WTC11 (cell line): Measurements from ENCODE around the gene PFN2. TPM values are rescaled to one million over a fixed set of nuclear protein-coding genes. Genes with fewer than 3 reads are reported as not detected.

Experiments used
- ATAC-seq: fragments of 200-7000 bp; cut with Tn5 transposase; 2 replicates; pipeline ENCODE4 v1.10.0; 2021; ENCODE audit warnings: mild to moderate bottlenecking, moderate library complexity
- CTCF ChIA-PET: fragments of 300-600 bp; sonication (Branson Sonifier 250); formaldehyde crosslinking; loops from one replicate; lab custom pipeline; 2021; ENCODE audit warnings: antibody characterized with exemption; lab: Charles Lee
- POLR2A ChIA-PET: fragments of 350-600 bp; sonication (Branson Sonifier 250); formaldehyde crosslinking; loops from one replicate; lab custom pipeline; 2021; ENCODE audit warnings: antibody characterized with exemption; lab: Charles Lee
- DNase-seq: peaks from one replicate; pipeline ENCODE4 v3.0.0; 2021; ENCODE audit warnings: low spot score
- H3K27ac Mint-ChIP-seq: 2 replicates; pipeline ENCODE4 v1.8.0; 2021; ENCODE audit warnings: mixed read lengths
- H3K27me3 Mint-ChIP-seq: 2 replicates; pipeline ENCODE4 v1.8.0; 2021; ENCODE audit warnings: low read depth, mild to moderate bottlenecking, moderate library complexity, mixed read lengths
- H3K36me3 Mint-ChIP-seq: 2 replicates; pipeline ENCODE4 v1.8.0; 2021; ENCODE audit warnings: mixed read lengths
- H3K4me1 Mint-ChIP-seq: 2 replicates; pipeline ENCODE4 v1.8.0; 2022; ENCODE audit warnings: mixed read lengths
- H3K4me3 Mint-ChIP-seq: 2 replicates; pipeline ENCODE4 v1.8.0; 2021; ENCODE audit warnings: mild to moderate bottlenecking, moderate library complexity, mixed read lengths
- H3K9me3 Mint-ChIP-seq: 2 replicates; pipeline ENCODE4 v1.8.0; 2021; ENCODE audit warnings: mixed read lengths
- ATF1 ChIP-seq: sonication (generic); formaldehyde crosslinking; IDR thresholded peaks from 2 replicates; pipeline ENCODE4 v1.8.1; 2023; ENCODE audit warnings: mild to moderate bottlenecking, moderate library complexity, missing genetic modification reagents
- CBFB ChIP-seq: sonication (generic); formaldehyde crosslinking; IDR thresholded peaks from 2 replicates; pipeline ENCODE4 v1.8.1; 2022; ENCODE audit warnings: mild to moderate bottlenecking, low read depth, missing genetic modification reagents
- CREB1 ChIP-seq: sonication (generic); formaldehyde crosslinking; IDR thresholded peaks from 2 replicates; pipeline ENCODE4 v1.8.0; 2023; ENCODE audit warnings: mild to moderate bottlenecking, missing genetic modification reagents
- ELF4 ChIP-seq: sonication (generic); formaldehyde crosslinking; IDR thresholded peaks from 2 replicates; pipeline ENCODE4 v1.8.1; 2022; ENCODE audit warnings: low read depth, mild to moderate bottlenecking, moderate library complexity, missing genetic modification reagents
- EMX1 ChIP-seq: fragments of 250-450 bp; sonication (Bioruptor Pico); IDR thresholded peaks from 2 replicates; pipeline ENCODE4 v1.8.0; 2021; ENCODE audit warnings: mild to moderate bottlenecking
- ERG ChIP-seq: fragments of 250-450 bp; sonication (Bioruptor Pico); IDR thresholded peaks from 2 replicates; pipeline ENCODE4 v1.8.0; 2021; ENCODE audit warnings: mild to moderate bottlenecking
- GABPB1 ChIP-seq: sonication (generic); formaldehyde crosslinking; IDR thresholded peaks from 2 replicates; pipeline ENCODE4 v1.8.1; 2023; ENCODE audit warnings: mild to moderate bottlenecking, missing genetic modification reagents
- HMGXB4 ChIP-seq: sonication (generic); formaldehyde crosslinking; IDR thresholded peaks from 2 replicates; pipeline ENCODE4 v1.8.1; 2023; ENCODE audit warnings: mild to moderate bottlenecking, moderate library complexity, missing genetic modification reagents
- IRF2 ChIP-seq: sonication (generic); formaldehyde crosslinking; IDR thresholded peaks from 2 replicates; pipeline ENCODE4 v1.8.0; 2022; ENCODE audit warnings: low read depth, missing genetic modification reagents, borderline replicate concordance
- JAZF1 ChIP-seq: fragments of 250-450 bp; sonication (Bioruptor Pico); IDR thresholded peaks from 2 replicates; pipeline ENCODE4 v1.9.0; 2021; ENCODE audit warnings: moderate library complexity, mild to moderate bottlenecking, inconsistent platforms
- NR2C2 ChIP-seq: sonication (generic); formaldehyde crosslinking; IDR thresholded peaks from 2 replicates; pipeline ENCODE4 v1.8.0; 2022; ENCODE audit warnings: mild to moderate bottlenecking, missing genetic modification reagents
- RORB ChIP-seq: fragments of 250-450 bp; sonication (Bioruptor Pico); IDR thresholded peaks from 2 replicates; pipeline ENCODE4 v1.9.0; 2021; ENCODE audit warnings: mild to moderate bottlenecking
- SOX15 ChIP-seq: fragments of 250-450 bp; sonication (Bioruptor Pico); IDR thresholded peaks from 2 replicates; pipeline ENCODE4 v1.9.0; 2021; ENCODE audit warnings: mild to moderate bottlenecking
- TCF7 ChIP-seq: sonication (generic); formaldehyde crosslinking; IDR thresholded peaks from 2 replicates; pipeline ENCODE4 v1.8.0; 2022; ENCODE audit warnings: mild to moderate bottlenecking, low read depth, missing genetic modification reagents, moderate library complexity
- TEAD1 ChIP-seq: sonication (generic); formaldehyde crosslinking; IDR thresholded peaks from 2 replicates; pipeline ENCODE4 v1.8.0; 2022; ENCODE audit warnings: mild to moderate bottlenecking, missing genetic modification reagents
- ZNF138 ChIP-seq: sonication (generic); formaldehyde crosslinking; conservative IDR thresholded peaks from 2 replicates; pipeline ENCODE4 v1.8.1; 2022; ENCODE audit warnings: mild to moderate bottlenecking, moderate library complexity, missing genetic modification reagents
- ZNF263 ChIP-seq: sonication (generic); formaldehyde crosslinking; IDR thresholded peaks from 2 replicates; pipeline ENCODE4 v1.8.1; 2022; ENCODE audit warnings: low read depth, mild to moderate bottlenecking, moderate library complexity, missing genetic modification reagents
- total RNA-seq: library from RNA; stranded (reverse); gene quantifications from 3 replicates; pipeline ENCODE4 v1.2.3, GENCODE V29; 2021
- TF ChIP-seq, protein P1 (sequence below): sonication (generic); formaldehyde crosslinking; IDR thresholded peaks from 2 replicates; pipeline ENCODE4 v1.8.1; 2023; ENCODE audit warnings: mild to moderate bottlenecking, missing genetic modification reagents
- TF ChIP-seq, protein P2 (sequence below): sonication (generic); formaldehyde crosslinking; IDR thresholded peaks from 2 replicates; pipeline ENCODE4 v1.8.1; 2022; ENCODE audit warnings: low read depth, mild to moderate bottlenecking, moderate library complexity, missing genetic modification reagents, borderline replicate concordance
- TF ChIP-seq, protein P3 (sequence below): fragments of 250-450 bp; sonication (Bioruptor Pico); conservative IDR thresholded peaks from 2 replicates; pipeline ENCODE4 v1.9.0; 2021; ENCODE audit warnings: mild to moderate bottlenecking

PFN2 gene
- total RNA-seq, 1 experiment from 2014 or later = 158 TPM

- TF ChIP-seq, protein P1, sequence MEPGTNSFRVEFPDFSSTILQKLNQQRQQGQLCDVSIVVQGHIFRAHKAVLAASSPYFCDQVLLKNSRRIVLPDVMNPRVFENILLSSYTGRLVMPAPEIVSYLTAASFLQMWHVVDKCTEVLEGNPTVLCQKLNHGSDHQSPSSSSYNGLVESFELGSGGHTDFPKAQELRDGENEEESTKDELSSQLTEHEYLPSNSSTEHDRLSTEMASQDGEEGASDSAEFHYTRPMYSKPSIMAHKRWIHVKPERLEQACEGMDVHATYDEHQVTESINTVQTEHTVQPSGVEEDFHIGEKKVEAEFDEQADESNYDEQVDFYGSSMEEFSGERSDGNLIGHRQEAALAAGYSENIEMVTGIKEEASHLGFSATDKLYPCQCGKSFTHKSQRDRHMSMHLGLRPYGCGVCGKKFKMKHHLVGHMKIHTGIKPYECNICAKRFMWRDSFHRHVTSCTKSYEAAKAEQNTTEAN (CRISPR knock-in tag) = no peak
- no peak for TF ChIP-seq NR2C2
These were observed 15.9 kb downstream of the PFN2 start (continued) for GRCh38 chr3:149954812-149955211.

GRCh38 chr3:149949181-149949580 lies 21.5 kb downstream of the PFN2 start:
- Mint-ChIP-seq H3K9me3 (peaks cover 33% of the 10 kb centered on the region), H3K27ac (no peak overlapping the region), H3K4me3 (no peak overlapping the region), H3K4me1 (peaks cover 9% of the 10 kb centered on the region), H3K36me3 (peaks cover 60% of the 10 kb centered on the region), H3K27me3 (no peaks in the 10 kb centered on the region)
- ATAC-seq (no peak), DNase-seq (no peak)
- POLR2A ChIA-PET = no interaction called here
- TF ChIP-seq ZNF138 (CRISPR knock-in tag) (no peak), ATF1 (CRISPR knock-in tag) (no peak), TEAD1 (no peak), GABPB1 (CRISPR knock-in tag) (no peak), ZNF263 (CRISPR knock-in tag) (no peak), EMX1 (CRISPR knock-in tag) (no peak), ERG (CRISPR knock-in tag) (no peak), CREB1 (CRISPR knock-in tag) (no peak), SOX15 (CRISPR knock-in tag) (no peak), CBFB (no peak), ELF4 (no peak), TCF7 (CRISPR knock-in tag) (no peak), HMGXB4 (no peak), RORB (CRISPR knock-in tag) (no peak), IRF2 (no peak), JAZF1 (CRISPR knock-in tag) (no peak)
- TF ChIP-seq, protein P2, sequence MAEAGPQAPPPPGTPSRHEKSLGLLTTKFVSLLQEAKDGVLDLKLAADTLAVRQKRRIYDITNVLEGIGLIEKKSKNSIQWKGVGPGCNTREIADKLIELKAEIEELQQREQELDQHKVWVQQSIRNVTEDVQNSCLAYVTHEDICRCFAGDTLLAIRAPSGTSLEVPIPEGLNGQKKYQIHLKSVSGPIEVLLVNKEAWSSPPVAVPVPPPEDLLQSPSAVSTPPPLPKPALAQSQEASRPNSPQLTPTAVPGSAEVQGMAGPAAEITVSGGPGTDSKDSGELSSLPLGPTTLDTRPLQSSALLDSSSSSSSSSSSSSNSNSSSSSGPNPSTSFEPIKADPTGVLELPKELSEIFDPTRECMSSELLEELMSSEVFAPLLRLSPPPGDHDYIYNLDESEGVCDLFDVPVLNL (CRISPR knock-in tag) = no peak
- TF ChIP-seq, protein P3, sequence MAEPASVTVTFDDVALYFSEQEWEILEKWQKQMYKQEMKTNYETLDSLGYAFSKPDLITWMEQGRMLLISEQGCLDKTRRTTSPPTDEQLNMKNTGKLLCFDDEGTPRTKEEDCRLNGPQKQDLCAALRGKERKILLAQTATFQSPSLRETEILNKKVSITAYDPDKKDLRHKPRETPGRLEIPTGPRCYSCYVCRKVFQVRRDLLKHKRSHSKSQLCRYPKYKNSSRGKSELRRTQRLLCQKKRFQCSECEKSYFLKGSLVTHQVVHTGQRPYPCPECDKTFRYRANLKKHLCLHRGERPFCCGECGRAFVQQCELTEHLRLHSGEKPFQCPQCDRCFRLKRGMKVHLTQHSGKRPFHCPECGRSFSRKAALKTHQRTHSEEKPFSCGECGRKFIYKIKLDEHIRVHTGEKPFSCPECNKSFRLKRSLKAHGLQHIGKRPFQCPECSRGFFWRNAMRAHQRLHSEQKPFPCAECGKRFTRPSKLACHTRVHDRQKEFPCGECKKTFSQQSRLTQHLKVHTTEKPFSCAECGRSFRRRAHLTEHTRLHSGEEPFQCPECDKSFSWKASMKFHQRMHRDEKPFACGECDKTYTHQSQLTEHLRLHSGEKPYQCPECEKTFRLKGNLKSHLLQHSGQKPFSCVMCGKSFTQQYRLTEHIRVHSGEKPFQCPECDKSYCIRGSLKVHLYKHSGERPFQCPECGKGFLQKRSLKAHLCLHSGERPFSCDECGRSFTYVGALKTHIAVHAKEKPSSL = no peak
- CTCF ChIA-PET = interaction anchor here (2.5 kb wide), 1 partner anchor 13 kb away, joined by 6 read pairs; no protein-coding TSS in a partner anchor
